NCI-H1092 (cell line): ENCODE data around the gene LY6G5C.

ENCODE experiments used
- DNase-seq: peaks from one replicate; lab custom pipeline; 2025; lab: John Stamatoyannopoulos, UW

The LY6G5C gene, protein sequence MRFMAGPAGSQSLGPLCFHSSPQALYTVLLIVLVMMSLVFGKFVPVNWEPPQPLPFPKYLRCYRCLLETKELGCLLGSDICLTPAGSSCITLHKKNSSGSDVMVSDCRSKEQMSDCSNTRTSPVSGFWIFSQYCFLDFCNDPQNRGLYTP

DNA sequence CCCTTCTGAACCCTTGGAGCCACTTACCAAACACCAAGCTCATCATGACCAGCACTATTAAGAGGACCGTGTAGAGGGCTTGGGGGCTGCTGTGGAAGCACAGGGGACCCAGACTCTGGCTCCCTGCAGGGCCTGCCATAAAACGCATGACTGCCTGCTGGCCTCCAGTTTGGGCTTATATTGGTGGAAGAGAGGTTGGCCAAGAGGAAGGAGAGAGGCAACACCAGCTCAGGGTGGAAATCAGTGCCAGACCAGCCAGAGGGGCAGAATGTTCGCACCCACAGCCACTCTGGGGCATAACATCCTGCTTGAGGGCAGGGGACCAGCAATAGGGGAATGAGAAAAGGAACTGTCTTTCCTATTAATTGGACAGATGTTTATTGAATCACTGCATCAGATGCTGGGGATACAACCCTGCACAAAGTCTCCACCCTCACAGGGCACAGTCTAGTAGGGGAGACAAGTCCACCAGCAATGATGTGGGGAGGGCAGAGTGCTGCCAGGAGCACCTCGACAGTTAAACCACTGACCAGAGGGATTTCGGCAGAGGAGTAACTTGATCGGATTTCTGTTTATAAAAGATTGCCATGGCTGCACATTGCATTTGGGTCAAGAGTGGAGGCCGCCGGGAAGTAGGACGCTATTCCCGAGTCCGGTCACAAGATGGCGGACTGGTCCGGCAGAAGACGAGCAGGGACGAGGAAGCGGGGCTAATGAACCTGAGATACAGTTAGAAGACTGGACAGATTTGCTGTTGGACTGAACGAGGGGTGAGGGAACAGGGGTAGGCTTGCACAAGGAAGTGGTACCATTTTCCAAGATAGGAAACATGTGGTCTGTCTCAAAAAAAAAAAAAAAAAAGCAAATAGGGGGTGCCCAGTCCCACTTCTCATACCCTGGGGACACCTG lies at the start of gene LY6G5C:
Gene LY6G5C (minus strand): TSS at position 842 of the 909 bp plus-strand sequence. CDS start 694 bp downstream, at position 148.
- DNase-seq = peak; percentile 35

- no peak for DNase-seq
Observed at GRCh38 chr6:31729979-31730630, 49.2 kb upstream of the LY6G5C start.

DNA sequence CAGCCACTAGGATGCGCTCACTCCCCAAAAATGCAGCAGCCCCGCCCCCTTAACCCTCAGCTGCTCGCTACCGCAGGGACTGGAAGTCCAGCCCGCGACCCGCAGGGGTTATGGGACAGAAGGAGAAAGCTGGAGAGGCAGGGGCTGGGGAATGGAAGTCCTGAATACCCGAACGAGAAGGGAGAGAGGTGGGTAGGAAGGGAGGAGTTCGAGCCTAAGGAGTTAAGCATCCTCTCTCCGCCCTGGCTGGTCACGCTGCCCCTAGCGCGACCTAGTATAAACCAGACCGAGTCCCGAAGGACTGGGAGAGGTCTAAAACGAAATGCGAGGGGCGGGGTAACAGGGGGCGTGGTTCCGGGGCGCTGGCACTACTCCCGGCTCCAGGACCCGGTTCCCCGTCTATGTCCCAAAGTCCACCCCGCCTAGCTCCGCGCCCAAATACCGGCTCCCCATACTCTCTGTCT lies 48.7 kb upstream of the LY6G5C start:
- peak; percentile 44 for DNase-seq

DNA sequence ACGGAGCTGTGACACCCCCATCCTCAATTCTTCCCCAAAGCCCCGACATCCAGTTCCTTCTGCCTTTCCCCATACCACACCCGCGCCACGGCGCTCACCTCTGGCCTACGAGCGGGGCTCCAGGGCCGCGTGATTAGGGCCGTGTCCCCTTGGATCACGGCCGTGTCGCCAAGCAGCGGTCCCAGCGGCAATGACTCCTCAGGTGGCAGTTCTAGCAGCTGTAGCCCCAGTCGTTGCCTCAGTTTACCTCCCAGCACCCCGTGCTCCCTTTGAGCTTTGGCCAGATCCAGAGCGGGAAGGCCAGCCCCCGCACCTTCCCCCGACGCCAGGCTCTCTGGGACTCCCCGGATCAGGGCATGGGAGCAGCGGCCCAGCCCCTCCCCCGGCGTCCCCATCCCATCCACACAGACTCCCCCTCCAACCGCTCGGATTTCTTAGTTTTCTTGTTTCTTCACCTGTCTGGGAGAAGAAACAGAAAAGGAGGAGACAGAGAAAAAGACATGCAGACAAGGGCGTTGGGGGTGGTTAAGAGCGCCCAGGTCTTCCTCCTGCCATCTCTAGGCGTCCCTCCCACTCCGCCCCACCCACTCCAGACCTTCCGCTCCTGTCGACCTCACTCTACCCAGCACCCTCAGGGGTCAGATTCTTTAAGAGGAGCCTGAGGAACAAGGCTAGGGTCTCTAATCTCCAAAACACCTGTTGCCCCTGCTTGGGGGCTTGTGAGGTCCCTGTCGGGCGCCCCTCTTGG lies 48.1 kb upstream of the LY6G5C start, which contains the start of gene DDAH2:
Gene DDAH2 (minus strand): TSS at position 533 of the 748 bp plus-strand sequence. CDS start 138 bp downstream, at position 395.
- no peak for DNase-seq

DNA sequence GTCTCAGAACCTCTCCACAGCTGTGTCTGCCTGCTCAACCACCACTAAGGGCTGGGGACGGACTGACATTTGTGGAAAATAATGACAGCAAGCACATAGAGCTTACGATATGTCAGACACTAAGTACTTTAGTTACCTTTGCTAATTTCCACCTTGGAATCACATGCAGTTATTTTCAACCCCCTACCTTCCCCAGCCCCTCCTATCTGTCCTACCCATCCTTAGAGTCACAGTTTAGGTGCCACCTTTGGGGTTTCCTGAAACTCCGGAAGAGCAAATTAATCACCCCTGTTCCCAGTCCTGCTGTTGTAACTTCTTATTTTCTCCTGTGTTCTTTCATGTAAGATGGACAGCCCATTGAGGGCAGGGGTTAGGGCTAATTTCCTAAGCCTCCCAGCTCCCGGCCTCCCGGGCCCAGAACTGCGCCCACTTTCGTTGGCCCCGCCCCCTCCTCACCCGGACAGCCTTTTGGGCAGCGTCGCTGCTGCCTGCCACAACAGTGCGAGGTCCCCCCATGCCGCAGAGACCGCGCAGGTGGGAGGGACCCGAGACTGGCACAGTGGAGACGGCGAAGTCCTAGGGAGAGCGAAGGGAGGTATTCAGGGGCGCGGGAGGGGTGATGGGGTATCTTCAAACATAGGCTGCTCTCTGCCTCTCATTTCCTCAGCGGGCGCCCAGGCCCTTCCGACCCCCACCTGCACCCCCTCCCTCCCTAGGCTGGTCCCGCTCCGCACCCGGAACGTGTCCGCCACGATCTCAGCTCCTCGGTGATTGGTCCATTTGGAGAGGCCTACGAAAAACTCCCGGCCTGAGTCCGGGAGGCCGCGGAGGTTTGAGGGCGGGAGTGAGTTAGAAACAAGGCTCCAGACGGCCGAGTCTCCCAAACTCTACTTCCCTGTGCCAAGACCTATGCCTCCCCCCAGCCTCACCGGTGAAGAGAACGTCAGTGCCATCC lies 47.1 kb upstream of the LY6G5C start:
- DNase-seq = no peak

- no peak for DNase-seq
Observed at GRCh38 chr6:31727034-31727716, 46.3 kb upstream of the LY6G5C start.

DNA sequence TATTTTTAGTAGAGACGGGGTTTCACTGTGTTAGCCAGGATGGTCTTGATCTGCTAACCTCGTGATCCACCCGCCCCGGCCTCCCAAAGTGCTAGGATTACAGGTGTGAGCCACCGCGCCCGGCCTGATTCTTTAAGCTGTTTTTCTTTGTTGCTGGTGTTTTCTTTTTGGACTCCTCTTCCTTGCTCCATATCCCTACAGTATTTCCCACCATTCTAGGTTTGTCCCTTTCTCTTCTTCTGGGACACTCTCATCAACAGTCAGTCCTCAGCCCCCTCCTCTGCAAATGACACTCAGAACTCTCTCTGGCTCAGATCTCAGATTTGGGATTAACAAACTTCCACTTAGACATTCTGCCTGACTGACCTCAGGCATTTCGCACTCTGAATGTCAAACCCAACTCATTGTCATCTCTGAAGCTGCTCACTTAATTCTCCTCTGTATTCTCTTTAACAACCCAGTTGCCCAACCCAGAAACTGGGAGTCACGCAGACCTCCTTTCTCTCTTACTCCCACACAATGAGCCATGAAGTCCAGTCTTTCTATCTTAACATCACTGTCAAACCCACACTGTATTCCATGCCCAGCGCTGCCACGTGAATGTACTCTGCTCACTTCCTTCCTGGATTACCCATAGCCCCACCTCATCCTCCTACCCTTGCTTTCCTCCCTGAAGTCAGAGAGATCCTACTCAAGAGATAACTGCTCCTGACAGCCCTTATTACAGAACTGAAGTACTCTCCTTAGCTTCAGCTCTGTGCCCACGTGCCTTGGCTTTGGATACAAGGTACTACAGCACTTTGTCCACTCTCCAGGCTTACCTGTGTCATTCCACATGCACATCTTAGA lies 44.9 kb upstream of the LY6G5C start:
- no peak for DNase-seq

- DNase-seq = no peak
Observed at GRCh38 chr6:31723980-31724691, 43.3 kb upstream of the LY6G5C start.

DNA sequence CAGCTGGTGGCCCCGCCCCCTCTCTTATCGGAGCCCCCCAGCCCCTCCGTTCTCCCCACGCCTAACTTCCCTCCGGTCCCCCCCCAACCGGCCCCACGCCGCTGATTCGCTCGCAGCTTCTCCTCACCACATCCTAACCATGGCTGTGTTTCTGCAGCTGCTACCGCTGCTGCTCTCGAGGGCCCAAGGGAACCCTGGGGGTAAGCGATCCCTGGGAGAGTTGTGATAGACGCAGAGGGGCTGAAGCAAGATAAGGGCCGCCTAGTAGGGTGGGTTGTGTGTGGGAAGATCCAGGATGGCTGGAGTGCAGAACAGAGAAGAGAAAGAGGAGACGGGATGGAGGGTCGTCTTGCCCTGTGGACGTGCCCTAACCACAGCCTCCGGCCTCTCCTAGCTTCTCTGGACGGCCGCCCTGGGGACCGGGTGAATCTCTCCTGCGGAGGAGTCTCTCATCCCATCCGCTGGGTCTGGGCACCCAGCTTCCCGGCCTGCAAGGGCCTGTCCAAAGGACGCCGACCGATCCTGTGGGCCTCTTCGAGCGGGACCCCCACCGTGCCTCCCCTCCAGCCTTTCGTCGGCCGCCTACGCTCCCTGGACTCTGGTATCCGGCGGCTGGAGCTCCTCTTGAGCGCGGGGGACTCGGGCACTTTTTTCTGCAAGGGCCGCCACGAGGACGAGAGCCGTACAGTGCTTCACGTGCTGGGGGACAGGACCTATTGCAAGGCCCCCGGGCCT lies 42.5 kb upstream of the LY6G5C start, which contains the start of gene MPIG6B:
Gene MPIG6B (plus strand): TSS at position 129 of the 735 bp plus-strand sequence. CDS start 11 bp downstream, at position 140.
- DNase-seq = no peak

DNA sequence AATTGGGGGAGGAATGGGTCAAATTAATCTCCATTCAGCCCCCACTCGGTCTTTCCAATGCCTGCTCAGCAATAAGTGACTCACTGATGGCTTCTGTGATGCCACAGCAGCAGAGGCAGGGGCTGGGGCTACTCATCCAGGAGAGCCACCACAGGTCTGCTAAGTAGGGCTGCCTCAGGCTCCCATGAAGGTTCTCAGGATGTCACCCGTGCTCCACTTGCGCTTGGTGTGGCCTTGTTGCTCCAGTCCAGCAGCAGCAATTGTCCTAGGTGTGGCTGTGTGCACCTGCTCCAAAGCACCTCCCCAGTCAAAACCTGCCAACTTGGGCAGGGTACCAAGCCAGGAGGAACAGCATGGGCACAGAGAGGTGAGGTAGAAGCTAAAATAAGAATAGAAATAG lies 41.3 kb upstream of the LY6G5C start:
- no peak for DNase-seq

DNA sequence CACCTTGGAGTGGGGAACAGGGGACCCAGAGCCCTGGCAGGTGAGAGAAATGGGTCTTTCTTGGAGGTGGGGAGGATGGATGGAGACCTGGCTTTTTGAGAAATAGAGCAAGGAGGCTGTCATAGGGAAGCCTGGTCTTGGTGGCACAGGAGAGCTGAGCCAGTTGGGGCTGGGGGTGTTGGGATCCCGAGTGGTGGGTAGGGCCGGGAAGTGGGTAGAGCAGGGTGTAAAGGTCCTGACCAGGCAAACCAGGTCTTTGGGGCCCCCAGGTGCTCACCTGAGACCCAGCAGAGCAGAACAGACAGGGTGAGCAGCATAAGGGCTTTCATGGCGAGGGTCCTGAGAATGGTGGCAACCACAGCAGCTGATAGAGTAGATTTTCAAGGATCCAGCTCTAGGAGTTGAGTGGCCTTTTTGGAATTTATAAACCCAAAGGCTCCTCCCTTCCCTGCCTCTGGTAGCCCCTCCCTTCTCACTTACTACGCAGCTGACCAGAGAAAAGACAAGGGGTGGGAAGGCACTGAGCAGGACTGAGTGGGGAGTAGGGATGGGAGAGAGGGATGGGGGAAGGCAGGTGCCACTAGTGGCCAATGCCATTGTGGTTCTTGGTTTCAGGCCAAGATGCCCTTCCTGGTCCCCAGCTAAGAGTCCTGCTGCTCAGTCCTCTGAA lies 40.6 kb upstream of the LY6G5C start, which contains the start of gene LY6G6C:
Gene LY6G6C (minus strand): TSS at position 396 of the 670 bp plus-strand sequence. CDS start 67 bp downstream, at position 329.
- no peak for DNase-seq

DNA sequence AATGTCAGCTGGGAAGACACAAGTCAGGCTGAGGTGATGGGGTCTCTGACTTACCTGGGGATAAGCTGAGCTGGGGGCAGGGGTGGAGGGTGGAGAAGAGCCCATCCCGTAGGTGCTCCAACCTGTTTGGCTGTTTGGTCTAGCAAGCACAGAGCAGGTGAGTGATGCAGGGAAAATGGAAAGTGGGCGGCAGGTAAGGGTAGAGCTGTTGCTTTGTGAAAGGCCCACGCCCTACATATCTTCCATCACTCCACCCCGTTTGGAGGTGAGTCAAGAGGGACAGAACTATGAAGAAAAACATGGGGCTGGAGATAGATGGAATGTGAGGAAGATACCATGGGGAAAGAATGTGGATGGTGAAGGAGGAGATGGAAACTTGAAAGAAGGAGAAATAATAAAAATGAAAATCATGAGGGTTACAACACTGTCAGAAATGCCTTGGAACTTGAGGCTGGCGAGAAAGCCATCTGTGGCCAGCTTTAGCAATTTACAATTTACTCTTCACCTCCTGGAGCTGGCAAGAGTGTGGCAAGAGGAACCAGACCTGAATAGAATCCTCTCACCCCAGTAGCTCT lies 39.4 kb upstream of the LY6G5C start:
- DNase-seq = no peak

DNA sequence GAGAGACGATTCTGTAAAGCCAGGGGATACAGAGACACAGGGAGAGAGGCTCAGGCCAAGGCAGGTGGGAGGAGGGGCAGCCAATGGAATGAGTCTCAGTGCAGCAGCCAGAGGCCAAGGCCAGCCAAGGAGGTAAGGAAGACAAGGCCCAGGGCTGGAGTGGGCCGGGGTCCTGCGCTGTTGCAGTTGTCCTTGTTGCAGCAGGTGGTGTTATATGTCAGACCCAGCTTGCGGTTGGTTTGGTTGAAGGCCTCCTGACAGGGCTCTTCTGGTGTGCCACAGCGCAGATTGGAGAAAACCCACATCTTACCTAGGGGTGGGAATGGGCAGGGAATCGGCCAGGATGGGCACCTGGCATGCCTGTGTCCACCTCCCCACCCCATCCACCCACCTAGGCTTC lies 38.1 kb upstream of the LY6G5C start:
- DNase-seq = no peak

- no peak for DNase-seq
Observed at GRCh38 chr6:31718265-31718664, 37.4 kb upstream of the LY6G5C start.

- no peak for DNase-seq
Observed at GRCh38 chr6:31717499-31718222, 36.8 kb upstream of the LY6G5C start.
